Measurements from ENCODE around the gene SLC22A13. TPM values are rescaled to one million over a fixed set of nuclear protein-coding genes. Genes with fewer than 3 reads are reported as not detected.

The SLC22A13 gene
- total RNA-seq, 1 donor from 2014 or later = 0.60 TPM

DNA sequence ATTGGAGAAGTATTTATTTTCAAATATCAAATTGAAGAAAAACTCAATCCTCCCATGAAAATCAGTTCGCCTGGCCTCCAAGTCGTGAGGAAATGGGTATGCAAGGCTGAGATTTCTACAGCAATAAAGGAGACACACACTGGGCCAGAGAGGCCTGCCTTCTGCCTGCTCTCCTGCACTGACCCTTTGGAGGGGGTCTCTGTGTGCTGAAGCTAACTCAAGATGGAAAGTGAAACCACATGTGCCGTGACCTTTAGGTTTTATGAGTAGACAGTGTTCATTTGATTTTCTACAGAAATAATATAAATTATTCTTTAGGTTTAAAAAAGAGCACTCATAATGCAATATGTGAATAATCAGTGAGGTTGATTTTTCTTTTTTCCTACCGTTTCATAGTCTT, 11.9 kb upstream of the SLC22A13 start:
- peaks cover 34% of the 10 kb centered on the region for H3K36me3 Mint-ChIP-seq
- H3K4me1 Mint-ChIP-seq (ENCODE audit: unreplicated experiment) = no peaks in the 10 kb centered on the region
- H3K4me3 Mint-ChIP-seq = no peak overlapping the region
- TF ChIP-seq, protein P1, sequence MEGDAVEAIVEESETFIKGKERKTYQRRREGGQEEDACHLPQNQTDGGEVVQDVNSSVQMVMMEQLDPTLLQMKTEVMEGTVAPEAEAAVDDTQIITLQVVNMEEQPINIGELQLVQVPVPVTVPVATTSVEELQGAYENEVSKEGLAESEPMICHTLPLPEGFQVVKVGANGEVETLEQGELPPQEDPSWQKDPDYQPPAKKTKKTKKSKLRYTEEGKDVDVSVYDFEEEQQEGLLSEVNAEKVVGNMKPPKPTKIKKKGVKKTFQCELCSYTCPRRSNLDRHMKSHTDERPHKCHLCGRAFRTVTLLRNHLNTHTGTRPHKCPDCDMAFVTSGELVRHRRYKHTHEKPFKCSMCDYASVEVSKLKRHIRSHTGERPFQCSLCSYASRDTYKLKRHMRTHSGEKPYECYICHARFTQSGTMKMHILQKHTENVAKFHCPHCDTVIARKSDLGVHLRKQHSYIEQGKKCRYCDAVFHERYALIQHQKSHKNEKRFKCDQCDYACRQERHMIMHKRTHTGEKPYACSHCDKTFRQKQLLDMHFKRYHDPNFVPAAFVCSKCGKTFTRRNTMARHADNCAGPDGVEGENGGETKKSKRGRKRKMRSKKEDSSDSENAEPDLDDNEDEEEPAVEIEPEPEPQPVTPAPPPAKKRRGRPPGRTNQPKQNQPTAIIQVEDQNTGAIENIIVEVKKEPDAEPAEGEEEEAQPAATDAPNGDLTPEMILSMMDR (conservative IDR thresholded peaks at IDR 0.05) = no peak
- H3K27me3 Mint-ChIP-seq = no peaks in the 10 kb centered on the region
- no peaks in the 10 kb centered on the region for H3K9me3 Mint-ChIP-seq
- DNase-seq (ENCODE audit: extremely low spot score, unreplicated experiment) = no peak
- no peak overlapping the region for H3K27ac Mint-ChIP-seq

DNA sequence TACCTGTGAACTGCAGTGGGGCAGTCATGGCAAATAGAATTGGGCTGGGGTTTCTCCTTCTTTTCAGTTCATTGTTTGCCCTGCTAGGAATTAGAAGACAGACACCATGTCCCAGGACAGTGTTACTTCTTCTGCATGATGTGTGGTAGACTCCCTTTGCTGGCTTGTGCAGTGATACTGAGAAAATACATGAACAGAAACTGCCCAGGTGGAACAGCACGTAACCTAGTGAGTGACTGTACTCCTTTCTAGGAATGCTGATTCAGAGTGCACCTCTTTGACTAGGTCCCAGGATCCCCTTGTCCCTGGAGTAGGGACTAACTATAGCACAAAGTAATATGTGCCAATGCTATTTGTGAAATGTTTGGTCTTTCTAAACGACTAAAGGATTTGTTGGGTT, 10.7 kb upstream of the SLC22A13 start:
- TF ChIP-seq, protein P1 (conservative IDR thresholded peaks at IDR 0.05) = no peak
- no peak overlapping the region for H3K4me3 Mint-ChIP-seq
- peaks cover 31% of the 10 kb centered on the region for H3K36me3 Mint-ChIP-seq
- H3K9me3 Mint-ChIP-seq = no peaks in the 10 kb centered on the region
- no peak for DNase-seq (ENCODE audit: extremely low spot score, unreplicated experiment)
- H3K27ac Mint-ChIP-seq = no peak overlapping the region
- H3K4me1 Mint-ChIP-seq (ENCODE audit: unreplicated experiment) = no peaks in the 10 kb centered on the region
- H3K27me3 Mint-ChIP-seq = no peaks in the 10 kb centered on the region

DNA sequence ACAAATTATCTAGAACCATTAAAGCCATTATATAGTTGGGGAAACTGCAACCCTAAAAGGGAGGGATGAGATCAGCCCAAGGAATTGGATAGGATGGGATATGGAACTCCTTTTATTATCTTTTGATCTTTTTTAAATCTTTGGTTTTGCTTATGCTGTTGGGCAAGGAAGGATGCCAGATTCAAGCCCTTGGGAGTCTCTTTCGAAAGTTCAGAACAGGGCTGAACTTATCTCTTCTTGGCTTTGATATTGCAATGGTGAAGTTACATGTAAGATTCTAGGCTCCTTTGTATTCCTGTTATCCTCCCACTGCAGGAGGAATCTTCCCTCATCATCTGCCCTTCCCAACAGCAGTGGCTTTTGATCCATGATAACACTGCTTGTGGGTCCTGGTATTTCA, 10.0 kb upstream of the SLC22A13 start:
- Mint-ChIP-seq H3K4me3 (no peak overlapping the region), H3K27me3 (no peaks in the 10 kb centered on the region), H3K36me3 (peaks cover 33% of the 10 kb centered on the region), H3K4me1 (ENCODE audit: unreplicated experiment) (no peaks in the 10 kb centered on the region), H3K9me3 (no peaks in the 10 kb centered on the region), H3K27ac (no peak overlapping the region)
- TF ChIP-seq, protein P1 (conservative IDR thresholded peaks at IDR 0.05) = no peak
- DNase-seq (ENCODE audit: extremely low spot score, unreplicated experiment) = no peak

DNA sequence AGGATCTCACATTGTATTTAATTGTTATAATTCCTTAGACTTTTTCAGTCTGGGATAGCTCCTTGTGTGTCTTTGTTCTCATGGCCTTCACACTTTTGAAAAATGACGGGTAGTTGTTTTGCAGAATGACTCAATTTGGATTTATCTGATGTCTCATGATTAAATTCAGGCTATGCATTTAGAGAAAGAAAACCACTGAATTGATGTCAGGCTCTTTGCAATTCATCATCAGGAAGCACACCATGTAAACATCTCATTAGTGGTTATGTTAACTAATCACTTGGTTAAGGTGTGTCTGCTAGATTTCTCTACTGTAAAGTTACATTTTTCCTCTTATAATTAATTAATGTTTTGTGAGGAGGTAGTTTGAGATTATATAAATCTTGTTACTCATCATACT, 8.0 kb upstream of the SLC22A13 start:
- no peaks in the 10 kb centered on the region for H3K27me3 Mint-ChIP-seq
- TF ChIP-seq, protein P1 (conservative IDR thresholded peaks at IDR 0.05) = no peak
- H3K4me1 Mint-ChIP-seq (ENCODE audit: unreplicated experiment) = no peaks in the 10 kb centered on the region
- H3K4me3 Mint-ChIP-seq = no peak overlapping the region
- peaks cover 27% of the 10 kb centered on the region for H3K36me3 Mint-ChIP-seq
- DNase-seq (ENCODE audit: extremely low spot score, unreplicated experiment) = no peak
- H3K9me3 Mint-ChIP-seq = no peaks in the 10 kb centered on the region
- no peak overlapping the region for H3K27ac Mint-ChIP-seq

DNA sequence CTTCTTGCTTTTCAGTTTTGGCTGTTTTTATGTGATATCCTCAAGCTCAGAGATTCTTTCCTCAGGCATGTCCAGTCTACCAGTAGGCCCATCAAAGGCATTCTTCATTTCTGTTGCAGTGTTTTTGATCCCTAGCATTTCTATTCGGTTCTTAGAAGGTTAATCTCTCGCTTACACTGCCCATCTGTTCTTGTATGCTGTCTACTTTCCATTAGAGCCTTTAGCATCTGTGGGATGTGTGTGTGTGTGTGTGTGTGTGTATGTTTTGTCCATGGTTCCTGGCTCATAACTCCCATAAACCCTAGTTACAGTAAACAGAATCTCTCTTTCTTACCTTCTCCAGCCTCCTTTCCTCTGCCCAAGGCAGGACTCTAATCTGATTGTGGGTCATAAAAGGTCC, 5.1 kb upstream of the SLC22A13 start:
- TF ChIP-seq, protein P1 (conservative IDR thresholded peaks at IDR 0.05) = no peak
- peaks cover 10% of the 10 kb centered on the region for H3K36me3 Mint-ChIP-seq
- H3K4me1 Mint-ChIP-seq (ENCODE audit: unreplicated experiment) = peaks cover 5% of the 10 kb centered on the region
- H3K27ac Mint-ChIP-seq = no peak overlapping the region
- DNase-seq (ENCODE audit: extremely low spot score, unreplicated experiment) = no peak
- H3K9me3 Mint-ChIP-seq = no peaks in the 10 kb centered on the region
- H3K27me3 Mint-ChIP-seq = no peaks in the 10 kb centered on the region
- H3K4me3 Mint-ChIP-seq = no peak overlapping the region

DNA sequence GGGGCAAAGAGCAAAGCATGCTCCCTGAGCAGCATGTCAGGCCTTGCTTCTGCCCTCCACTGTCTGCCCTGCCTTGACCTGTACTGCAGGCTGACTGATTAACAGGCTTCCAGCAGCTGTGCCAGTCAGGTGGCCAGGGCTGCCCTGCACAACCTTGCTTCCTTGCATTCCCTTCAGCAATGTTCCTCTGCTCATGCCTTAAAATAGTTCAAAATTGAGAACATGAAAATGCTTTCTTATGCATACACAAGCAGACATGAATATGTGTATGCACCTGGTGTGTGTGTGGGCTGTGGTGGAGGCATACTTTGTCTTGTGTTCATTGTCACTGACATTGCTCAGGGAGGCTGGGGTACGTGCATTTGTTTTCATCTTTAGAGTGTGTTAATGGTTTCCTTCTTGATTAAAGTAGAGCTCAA, 1.2 kb upstream of the SLC22A13 start:
- Mint-ChIP-seq H3K4me1 (ENCODE audit: unreplicated experiment) (peaks cover 5% of the 10 kb centered on the region), H3K27me3 (no peaks in the 10 kb centered on the region), H3K36me3 (peaks cover 12% of the 10 kb centered on the region), H3K27ac (no peak overlapping the region), H3K9me3 (no peaks in the 10 kb centered on the region), H3K4me3 (no peak overlapping the region)
- TF ChIP-seq, protein P1 (conservative IDR thresholded peaks at IDR 0.05) = no peak
- DNase-seq (ENCODE audit: extremely low spot score, unreplicated experiment) = no peak

Data from type B pancreatic cell (in vitro differentiated cells).